Measurements from ENCODE around the gene CRELD1. TPM values are rescaled to one million over a fixed set of nuclear protein-coding genes. Genes with fewer than 3 reads are reported as not detected.

Gene CRELD1
- total and polyA plus RNA-seq, 2 of the 13 experiments (the other 11 are each of a cell fraction or from before 2014, with no cell fraction given), result 27.1 to 61.9 TPM

- TF ChIP-seq ZNF773 (CRISPR knock-in tag; IDR thresholded peaks at IDR 0.05; ENCODE audit: borderline replicate concordance), result no peak; the same call in 1 of the 2 replicates
- TF ChIP-seq ZNF260 (CRISPR knock-in tag; IDR thresholded peaks at IDR 0.05; ENCODE audit: borderline replicate concordance, low read depth), result no peak
- TF ChIP-seq HBP1 (CRISPR knock-in tag; IDR thresholded peaks at IDR 0.05; ENCODE audit: low read depth), result peak; percentile 73; the same call in 1 of the 2 replicates
- peak; percentile 86 for TF ChIP-seq ZNF607 (CRISPR knock-in tag; IDR thresholded peaks at IDR 0.05; ENCODE audit: borderline replicate concordance)
- no peak for TF ChIP-seq ZBTB3 (CRISPR knock-in tag; IDR thresholded peaks at IDR 0.05; ENCODE audit: borderline replicate concordance, low read depth)
- TF ChIP-seq ZNF33B (CRISPR knock-in tag; IDR thresholded peaks at IDR 0.05), result no peak
- peak; percentile 42 for TF ChIP-seq KAT7 (CRISPR knock-in tag; IDR thresholded peaks at IDR 0.05; ENCODE audit: borderline replicate concordance)
- no peak; the same call in 1 of the 2 replicates for TF ChIP-seq ZNF841 (CRISPR knock-in tag; IDR thresholded peaks at IDR 0.05; ENCODE audit: borderline replicate concordance)
- no peak for TF ChIP-seq MLLT10 (CRISPR knock-in tag; IDR thresholded peaks at IDR 0.05)
- no peak for TF ChIP-seq MAFK (conservative IDR thresholded peaks at IDR 0.05 in 1 of 2, IDR thresholded peaks at IDR 0.05 in 1 of 2; ENCODE audit: low read length in 2 of 2)
- TF ChIP-seq THAP11 (CRISPR knock-in tag; IDR thresholded peaks at IDR 0.05), result peak; percentile 83
- TF ChIP-seq ZNF670 (CRISPR knock-in tag; IDR thresholded peaks at IDR 0.05; ENCODE audit: borderline replicate concordance), result peak; percentile 85
- no peak; the same call in 1 of the 2 replicates for TF ChIP-seq MYPOP (CRISPR knock-in tag; IDR thresholded peaks at IDR 0.05)
- peak; percentile 72; the same call in 1 of the 2 replicates for TF ChIP-seq ZFX (CRISPR knock-in tag; IDR thresholded peaks at IDR 0.05; ENCODE audit: low read depth)
- peak; percentile 52; the same call in 1 of the 2 replicates for TF ChIP-seq ZKSCAN8 (CRISPR knock-in tag; IDR thresholded peaks at IDR 0.05; ENCODE audit: borderline replicate concordance)
- no peak for TF ChIP-seq ZNF512B (CRISPR knock-in tag; IDR thresholded peaks at IDR 0.05; ENCODE audit: borderline replicate concordance)
- no peak for TF ChIP-seq MNT (IDR thresholded peaks at IDR 0.05)
- no peak for TF ChIP-seq TEF (CRISPR knock-in tag; IDR thresholded peaks at IDR 0.05)
- TF ChIP-seq MXD4 (CRISPR knock-in tag; IDR thresholded peaks at IDR 0.05), result peak; percentile 60; the same call in 1 of the 2 replicates
These were observed 12.7 kb downstream of the CRELD1 start (continued) for GRCh38 chr3:9946112-9947024.
